Activated T-cell treated with anti-CD3 and anti-CD28 coated beads for 48 hours (primary cell): ENCODE data around the gene CELA3A.
A peak's percentile ranks its signal among the peaks of the same experiment; 100 is the strongest.
"Not testable (repeated sequence)": the region's sequence is repeated elsewhere in the genome, so short reads cannot be mapped to it uniquely, and the experiment has no call there.

ENCODE experiments used
- DNase-seq: peaks from one replicate; pipeline ENCODE4 v3.0.0-alpha.2; 2020; ENCODE audit warnings: low read depth

Gene CELA3A

GRCh38 chr1:22018583-22019559 is 17.4 kb downstream of the CELA3A start:
- DNase-seq: peak; percentile 47

DNA sequence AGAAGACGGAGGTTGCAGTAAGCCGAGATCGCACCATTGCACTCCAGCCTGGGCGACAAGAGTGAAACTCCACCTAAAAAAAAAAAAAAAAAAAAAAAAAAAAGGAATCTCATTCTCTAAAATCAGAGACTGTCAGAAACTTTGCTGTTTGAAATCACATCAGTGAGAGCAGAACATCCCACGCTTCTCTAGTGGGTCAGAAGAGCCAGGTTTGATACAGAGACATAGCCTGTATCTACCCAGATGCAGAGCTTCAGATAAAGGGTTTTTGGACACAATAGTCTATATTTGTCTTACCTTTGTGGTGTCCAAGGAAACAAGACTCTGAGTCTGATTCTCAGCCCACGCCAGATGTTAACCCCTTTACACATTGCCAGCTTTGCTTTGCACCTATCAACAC is 19.6 kb downstream of the CELA3A start:
- no peak for DNase-seq

- DNase-seq: peak; percentile 64
Measured at GRCh38 chr1:22024485-22025367, 23.3 kb downstream of the CELA3A start.

DNA sequence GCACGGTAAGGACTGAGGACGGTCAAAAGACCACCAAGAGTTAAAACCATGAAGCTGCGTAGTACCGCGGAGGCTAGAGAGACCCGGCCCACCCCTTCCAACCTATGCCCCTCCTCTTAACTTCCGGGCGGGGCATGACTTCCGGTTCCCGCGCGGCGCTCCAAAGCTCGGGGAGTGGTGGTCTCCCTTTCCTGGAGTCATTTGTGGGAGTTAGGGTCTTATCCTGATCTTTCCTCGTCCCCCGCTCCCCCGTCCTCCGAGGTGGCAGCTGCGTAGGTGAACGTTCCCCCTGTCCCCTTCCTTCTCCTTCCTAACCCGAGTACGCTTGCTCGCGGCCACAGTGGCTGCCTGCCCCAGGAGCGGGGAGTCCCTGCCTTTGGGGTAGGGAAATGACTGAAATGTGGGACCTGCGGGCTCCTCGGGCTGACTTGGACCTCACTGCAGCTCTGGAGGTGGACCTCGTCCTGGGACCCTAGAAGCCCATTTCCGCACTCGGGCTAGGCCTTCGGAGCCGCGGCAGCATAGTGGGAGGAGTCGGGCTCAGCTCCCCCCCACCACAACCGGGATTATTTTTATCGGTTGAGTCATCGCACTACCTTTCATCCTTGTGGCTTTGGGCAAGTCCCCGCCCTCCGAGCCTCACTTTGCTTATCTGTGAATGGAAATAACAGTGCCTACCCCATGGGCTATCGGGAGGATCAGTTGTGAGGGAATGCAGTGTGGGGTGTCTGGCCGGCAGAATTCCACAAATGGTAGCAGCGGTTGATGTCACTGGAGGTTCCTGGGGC is 24.1 kb downstream of the CELA3A start:
- peak; percentile 80 for DNase-seq

DNA sequence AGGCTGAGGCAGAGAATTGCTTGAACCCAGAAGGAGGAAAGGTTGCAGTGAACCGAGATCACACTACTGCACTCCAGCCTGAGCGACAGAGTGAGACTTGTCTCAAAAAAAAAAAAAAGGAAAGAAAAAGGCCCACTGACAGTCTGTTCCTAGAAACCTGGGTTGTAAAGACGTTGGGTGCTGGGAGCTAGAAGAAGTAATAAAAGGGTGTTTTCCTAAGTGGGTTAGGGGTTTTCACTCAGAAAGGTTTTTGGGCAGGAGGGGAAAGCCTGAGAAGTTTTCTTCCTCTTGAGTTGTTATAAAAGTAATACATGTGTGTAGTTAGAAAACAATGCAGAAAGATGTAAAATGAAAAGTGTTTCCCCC is 25.4 kb downstream of the CELA3A start:
- DNase-seq: no peak

DNA sequence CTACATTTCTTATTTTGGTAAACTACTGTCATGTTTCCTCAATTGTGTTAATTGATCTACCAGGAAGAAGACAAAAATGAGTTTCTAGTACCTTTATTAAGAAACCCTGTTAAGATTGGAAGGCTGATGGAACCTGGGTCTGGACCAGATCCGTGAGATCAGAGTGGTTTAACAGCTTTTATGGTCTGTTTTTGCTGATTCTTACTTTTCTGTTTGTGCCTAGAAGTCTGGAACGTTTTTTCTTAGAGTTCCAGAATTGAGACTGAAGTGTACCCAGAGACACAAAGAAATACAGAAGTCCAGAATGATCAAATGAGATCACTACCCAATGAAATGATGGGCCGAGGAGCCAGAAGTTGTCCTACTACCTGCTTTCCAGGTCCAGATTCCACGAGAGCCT is 28.6 kb downstream of the CELA3A start:
- no peak for DNase-seq

DNA sequence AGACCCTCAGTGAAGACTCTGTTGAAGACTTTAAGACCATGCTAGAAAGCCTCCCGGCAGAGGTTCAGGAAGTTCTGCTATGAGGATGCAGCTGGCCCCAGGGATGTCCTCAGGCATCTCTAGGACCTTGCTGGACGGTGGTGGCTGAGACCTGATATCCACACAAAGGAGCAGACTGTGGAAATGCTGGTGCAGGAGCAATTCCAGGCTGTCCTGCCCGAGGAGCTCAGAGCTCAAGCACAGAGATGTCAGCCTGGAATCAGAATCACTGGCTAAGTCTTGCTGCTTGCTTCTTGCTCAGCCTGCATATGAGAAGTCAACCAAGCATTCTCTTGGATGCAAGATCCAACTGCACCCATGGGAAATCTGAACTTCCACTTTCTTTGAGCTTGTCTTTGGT is 29.0 kb downstream of the CELA3A start:
- DNase-seq: no peak

GRCh38 chr1:22031214-22031962 is 29.9 kb downstream of the CELA3A start:
- no peak for DNase-seq

- not testable (repeated sequence) for DNase-seq
Measured at GRCh38 chr1:22034834-22035233, 33.4 kb downstream of the CELA3A start.

DNA sequence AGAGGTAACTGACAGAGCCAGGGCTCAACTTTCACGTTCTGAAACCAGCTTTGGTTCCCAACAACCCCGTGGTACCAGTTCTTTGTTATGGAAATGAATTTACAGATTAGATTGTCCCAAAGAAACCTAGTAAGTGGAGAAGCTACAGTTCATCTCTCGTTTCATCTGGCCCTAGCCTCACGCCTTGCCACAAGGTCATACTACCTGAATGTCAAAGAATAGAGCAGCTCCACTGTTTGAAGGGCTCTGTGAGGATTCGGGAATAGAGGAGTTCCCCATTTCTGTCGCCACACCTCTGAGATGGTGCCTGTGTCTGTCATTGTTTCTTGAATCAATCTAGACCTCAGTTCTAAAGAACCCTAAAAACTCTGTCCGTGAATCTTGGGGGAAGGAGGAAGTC is 36.1 kb downstream of the CELA3A start:
- no peak for DNase-seq

GRCh38 chr1:22038036-22038435 is 36.6 kb downstream of the CELA3A start:
- DNase-seq: no peak

DNA sequence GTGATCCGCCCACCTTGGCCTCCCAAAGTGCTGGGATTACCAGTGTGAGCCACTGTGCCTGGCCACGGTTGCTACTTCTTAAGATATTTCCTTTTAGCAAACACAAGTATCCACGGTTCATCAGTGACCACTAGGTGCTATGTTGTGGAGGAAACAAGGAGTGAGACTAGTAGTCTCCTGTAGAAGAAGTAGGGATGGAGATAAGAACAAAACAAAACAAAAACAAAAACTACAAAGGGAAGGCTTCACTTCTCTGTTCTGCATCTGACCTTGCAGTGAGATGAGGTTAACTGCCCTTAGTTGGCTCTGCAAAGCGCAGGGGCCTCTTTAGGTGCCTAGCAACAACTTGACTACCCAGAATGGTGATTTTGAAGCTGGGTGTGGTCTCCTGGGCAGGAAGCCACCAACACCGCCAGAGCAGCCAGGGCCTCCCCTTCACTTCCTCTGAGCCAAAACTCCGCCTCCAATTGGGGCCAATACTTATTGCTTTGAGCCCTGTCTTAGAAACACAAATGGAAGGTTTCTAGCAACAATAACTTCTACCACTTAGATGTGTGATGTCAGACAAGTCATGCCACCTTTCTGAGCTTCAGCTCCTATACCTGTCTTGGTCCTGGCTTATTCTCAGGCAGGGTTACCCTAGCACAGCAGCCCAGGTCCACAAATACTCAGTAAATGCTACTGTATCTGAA is 38.3 kb downstream of the CELA3A start:
- DNase-seq: peak; percentile 79

DNA sequence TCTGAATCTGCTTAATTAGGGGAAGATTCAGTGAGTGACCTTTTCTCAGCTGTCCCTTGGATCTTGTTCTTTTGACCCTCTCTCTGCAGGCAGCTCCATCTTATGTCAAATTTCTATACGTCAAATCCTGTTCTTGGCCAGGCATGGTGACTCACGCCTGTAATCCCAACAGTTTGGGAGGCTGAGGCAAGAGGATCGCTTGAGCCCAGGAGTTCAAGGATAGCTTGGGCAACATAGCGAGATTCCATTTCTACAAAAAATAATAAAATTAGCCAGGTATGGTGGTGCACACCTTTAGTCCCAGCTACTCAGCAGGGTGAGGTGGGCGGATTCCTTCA is 38.8 kb downstream of the CELA3A start:
- DNase-seq: no peak

- DNase-seq: no peak
Measured at GRCh38 chr1:22041505-22041904, 40.0 kb downstream of the CELA3A start.

GRCh38 chr1:22043198-22043769 is 41.8 kb downstream of the CELA3A start:
- DNase-seq: no peak

DNA sequence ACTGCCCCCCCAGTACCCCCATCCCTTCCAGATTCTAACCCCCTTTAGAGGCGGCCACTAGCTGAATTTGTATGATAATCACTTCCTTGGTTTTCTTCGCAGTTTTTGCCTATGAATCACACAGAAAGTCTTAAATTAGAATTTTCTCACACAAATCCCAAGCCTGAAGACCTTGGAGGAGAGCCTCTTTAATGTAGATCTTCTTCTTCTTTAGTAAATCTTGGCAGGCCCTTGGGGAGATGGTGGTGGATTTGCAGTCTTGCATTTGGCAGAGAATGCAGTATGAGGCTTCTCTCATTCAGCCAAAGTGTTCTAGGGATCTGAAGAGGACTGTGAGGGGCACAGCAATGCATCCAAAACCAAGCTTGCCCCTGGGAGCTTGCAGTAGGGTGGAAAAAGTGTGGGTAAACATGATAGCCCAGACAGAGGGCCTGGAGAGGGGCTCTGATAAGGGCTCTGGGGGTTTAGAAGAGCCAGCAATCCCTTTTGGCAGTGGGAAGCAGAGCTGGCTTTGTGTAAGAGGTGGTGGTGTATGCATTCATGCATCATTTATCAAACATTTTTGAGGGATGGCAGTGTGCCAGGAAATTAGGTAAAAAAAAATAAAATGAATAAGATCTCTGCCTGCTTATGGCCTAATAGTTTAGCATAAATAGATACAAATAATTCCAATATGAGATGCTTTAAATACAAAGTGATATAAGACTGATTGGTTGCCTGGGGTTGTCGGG is 43.4 kb downstream of the CELA3A start:
- no peak for DNase-seq

- no peak for DNase-seq
Measured at GRCh38 chr1:22045604-22046228, 44.3 kb downstream of the CELA3A start.

- DNase-seq: no peak
Measured at GRCh38 chr1:22048351-22049192, 47.1 kb downstream of the CELA3A start.
